ENCODE measurements around the gene PAQR9.

Gene PAQR9

GRCh38 chr3:142963516-142964448 is at the start of gene PAQR9:
PAQR9 (minus strand) TSS chr3:142963674; CDS start chr3:142963336, 338 bp downstream.
- no peak for TF ChIP-seq CTCF (IDR thresholded peaks at IDR 0.05; ENCODE audit: insufficient read depth, low read depth, low read length, missing control alignments)
- no peak for DNase-seq (ENCODE audit: low read depth)
- peak within 1 kb of the TSS; percentile 43; the same call in 1 of the 2 replicates for H3K4me3 ChIP-seq (ENCODE audit: low read depth, low read length)

GRCh38 chr3:143011705-143012104 is 48.2 kb upstream of the PAQR9 start:
- H3K4me3 ChIP-seq (ENCODE audit: low read depth, low read length), result no peak overlapping the region; the same call in 1 of the 2 replicates
- DNase-seq (ENCODE audit: low read depth), result peak; percentile 36
- TF ChIP-seq CTCF (IDR thresholded peaks at IDR 0.05; ENCODE audit: insufficient read depth, low read depth, low read length, missing control alignments), result no peak

GRCh38 chr3:143010024-143010423 is 46.5 kb upstream of the PAQR9 start:
- DNase-seq (ENCODE audit: low read depth), result no peak
- no peak for TF ChIP-seq CTCF (IDR thresholded peaks at IDR 0.05; ENCODE audit: insufficient read depth, low read depth, low read length, missing control alignments)
- H3K4me3 ChIP-seq (ENCODE audit: low read depth, low read length), result no peak overlapping the region

GRCh38 chr3:143004823-143005222 is 41.3 kb upstream of the PAQR9 start:
- no peak overlapping the region for H3K4me3 ChIP-seq (ENCODE audit: low read depth, low read length)
- DNase-seq (ENCODE audit: low read depth), result no peak
- TF ChIP-seq CTCF (IDR thresholded peaks at IDR 0.05; ENCODE audit: insufficient read depth, low read depth, low read length, missing control alignments), result no peak

- peak overlapping the region; percentile 82 for H3K4me3 ChIP-seq (ENCODE audit: low read depth, low read length)
- no peak for DNase-seq (ENCODE audit: low read depth)
- TF ChIP-seq CTCF (IDR thresholded peaks at IDR 0.05; ENCODE audit: insufficient read depth, low read depth, low read length, missing control alignments), result no peak
Measured at GRCh38 chr3:143002727-143003126, 39.3 kb upstream of the PAQR9 start.

GRCh38 chr3:143002083-143002712 is 38.7 kb upstream of the PAQR9 start:
- H3K4me3 ChIP-seq (ENCODE audit: low read depth, low read length), result peak overlapping the region; percentile 82
- TF ChIP-seq CTCF (IDR thresholded peaks at IDR 0.05; ENCODE audit: insufficient read depth, low read depth, low read length, missing control alignments), result no peak
- DNase-seq (ENCODE audit: low read depth), result peak; percentile 47
